Urinary bladder (tissue), 4 donors: Measurements from ENCODE around the gene ENTPD5. TPM values are rescaled to one million over a fixed set of nuclear protein-coding genes. Genes with fewer than 3 reads are reported as not detected.
"Not testable (repeated sequence)": the region's sequence is repeated elsewhere in the genome, so short reads cannot be mapped to it uniquely, and the experiment has no call there.

Experiments used
- DNase-seq: peaks from one replicate; pipeline ENCODE4 v3.0.0-alpha.2; 2015; ENCODE audit errors: extremely low spot score
- H3K27ac ChIP-seq: one replicate; pipeline ENCODE4 v1.5.1; 2013; ENCODE audit warnings: low read depth, mild to moderate bottlenecking, moderate library complexity
- H3K36me3 ChIP-seq: one replicate; pipeline ENCODE4 v1.6.1; 2013; ENCODE audit warnings: mild to moderate bottlenecking, moderate library complexity; ENCODE audit not compliant: insufficient read depth
- H3K4me1 ChIP-seq: one replicate; pipeline ENCODE4 v1.6.1; 2013; ENCODE audit warnings: mild to moderate bottlenecking, moderate library complexity; ENCODE audit not compliant: insufficient read depth
- H3K4me3 ChIP-seq: one replicate; pipeline ENCODE4 v1.5.1; 2013; ENCODE audit warnings: low read depth, low read length
- WGBS: extraction: QIAGEN DNeasy Blood & Tissue Kit; methylation state at CpG from one replicate; pipeline ENCODE4 v1.1.7; 2013; 5-methylcytosine and 5-hydroxymethylcytosine counted together
- polyA plus RNA-seq: library from polyadenylated mRNA; stranded (reverse); fragments of 200-250 nt; gene quantifications from one replicate; pipeline ENCODE4 v1.2.3, GENCODE V29; 2013
- small RNA-seq: library from RNA; depleted of rRNA; stranded (forward); fragments of <200 nt; gene quantifications from one replicate; pipeline ENCODE3, GENCODE V24; 2014
- total RNA-seq: library from RNA; depleted of rRNA; stranded (reverse); fragments of >200 nt; gene quantifications from one replicate; pipeline ENCODE4 v1.2.3, GENCODE V29; 2014
- donor health status: healthy with polysubstance abuse.
- donor health status: healthy.

The ENTPD5 gene
- total and polyA plus RNA-seq, 2 donors, result 8.9 to 21.3 TPM

DNA sequence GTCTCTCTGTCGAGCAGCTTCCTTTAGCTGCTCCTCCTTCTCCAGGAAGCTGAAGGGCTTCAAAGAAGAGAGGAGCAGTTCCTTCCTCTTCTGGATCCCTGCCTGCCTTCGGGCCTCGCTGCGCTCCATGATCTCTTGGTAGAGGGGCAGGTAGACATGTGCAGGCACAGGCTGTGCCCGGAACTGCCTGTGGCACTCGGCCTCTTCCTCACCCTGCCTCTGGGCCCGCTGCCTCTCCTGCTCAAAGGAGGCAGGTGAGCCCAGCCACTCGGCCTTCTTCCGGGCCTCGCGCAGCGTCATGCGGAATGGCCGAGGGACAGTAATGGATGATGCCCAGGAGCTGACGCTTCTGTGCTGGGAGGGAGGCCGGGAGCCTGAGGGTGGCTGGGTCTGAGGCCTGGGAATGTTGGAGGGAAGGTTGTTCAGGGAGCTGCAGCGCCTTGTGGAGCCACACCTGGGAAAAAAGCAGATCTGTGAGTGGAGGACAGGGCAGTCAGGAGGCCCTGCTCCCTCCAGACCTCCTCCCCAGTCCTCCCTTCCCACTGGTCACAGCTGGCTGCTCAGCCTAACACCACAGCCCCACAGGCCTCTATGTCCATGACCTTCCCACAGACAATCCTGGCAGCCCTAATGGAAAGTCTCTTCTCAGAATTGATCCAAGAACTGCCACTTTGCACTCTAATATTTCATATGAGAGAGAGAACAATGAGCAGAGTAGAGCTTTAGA is 74.5 kb downstream of the ENTPD5 start:
- Histone ChIP-seq H3K27ac (no peak overlapping the region), H3K4me3 (no peak overlapping the region), H3K4me1 (no peaks in the 10 kb centered on the region), H3K36me3 (no peaks in the 10 kb centered on the region)
- WGBS, result 87% methylated on average over 17 of the region's 17 CpGs
- DNase-seq, result no peak

DNA sequence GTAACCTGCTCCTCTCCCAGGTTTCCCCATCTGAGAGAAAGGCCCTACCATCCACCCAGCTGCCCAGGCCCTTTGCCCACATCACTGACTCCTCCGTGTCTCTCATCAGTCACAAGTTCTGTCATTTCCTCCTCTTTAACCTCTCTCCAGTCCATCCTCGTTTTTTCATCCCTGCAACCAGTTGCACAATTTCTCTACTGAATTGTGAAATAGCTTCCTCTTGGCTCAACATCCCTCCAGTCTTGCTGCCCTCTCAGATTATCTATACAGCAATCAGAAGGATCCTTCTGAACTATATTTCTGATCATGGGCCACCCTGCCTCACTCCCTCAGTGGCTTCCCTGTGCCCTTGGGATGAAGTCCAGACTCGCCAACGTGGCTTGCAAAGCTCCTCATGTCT is 76.0 kb downstream of the ENTPD5 start:
- WGBS, result 53% methylated on average over 4 of the region's 4 CpGs
- Histone ChIP-seq H3K4me3 (no peak overlapping the region), H3K27ac (no peak overlapping the region), H3K4me1 (no peaks in the 10 kb centered on the region), H3K36me3 (no peaks in the 10 kb centered on the region)
- DNase-seq, result no peak

- no peak for DNase-seq
- Histone ChIP-seq H3K4me3 (no peak overlapping the region), H3K27ac (no peak overlapping the region), H3K4me1 (no peaks in the 10 kb centered on the region), H3K36me3 (no peaks in the 10 kb centered on the region)
- WGBS, result 85% methylated on average over 7 of the region's 7 CpGs
Observed at GRCh38 chr14:73942180-73942579, 76.9 kb downstream of the ENTPD5 start.

DNA sequence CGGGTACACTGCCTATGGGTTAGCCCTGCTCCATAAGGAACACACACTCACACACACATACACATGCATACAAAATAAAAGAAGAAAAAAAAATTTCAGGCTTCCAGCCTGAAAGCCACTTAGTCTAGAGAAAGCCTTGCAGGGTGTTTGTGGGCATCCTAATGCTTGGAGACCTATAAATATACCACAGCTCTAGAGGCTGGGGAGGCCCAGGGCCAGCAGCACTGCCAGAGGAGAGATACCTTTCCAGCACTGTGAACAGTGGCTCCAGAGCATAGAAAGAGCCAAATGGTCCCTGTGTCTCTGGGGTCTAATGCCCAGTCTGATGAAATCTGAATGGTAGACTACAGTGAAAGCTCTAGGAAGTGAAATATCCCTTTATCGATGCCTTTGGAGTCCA is 82.1 kb downstream of the ENTPD5 start:
- 96% methylated on average over 2 of the region's 2 CpGs for WGBS
- H3K27ac ChIP-seq, result no peak overlapping the region

DNA sequence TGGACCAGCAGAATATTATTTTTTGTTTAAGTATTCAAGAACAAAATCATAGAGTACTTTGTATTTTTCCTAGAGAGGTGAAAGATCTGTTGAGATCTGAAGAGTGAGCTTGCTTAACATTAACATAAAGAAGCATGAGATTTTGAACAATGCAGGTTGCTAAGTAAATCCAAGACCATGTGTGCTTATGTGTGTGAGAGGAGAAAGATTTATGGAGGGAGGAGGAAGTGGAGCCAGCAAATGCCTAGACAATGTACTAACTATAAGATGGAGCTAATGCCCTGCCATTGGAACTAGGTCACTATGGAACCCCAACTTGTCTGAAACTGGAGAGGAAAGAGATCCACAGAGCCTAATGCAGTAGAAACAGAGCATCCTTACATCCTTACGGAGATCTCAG is 82.5 kb downstream of the ENTPD5 start:
- H3K4me3 ChIP-seq, result no peak overlapping the region
- H3K4me1 ChIP-seq, result no peaks in the 10 kb centered on the region
- 91% methylated on average over 1 of the region's 1 CpG for WGBS
- peaks cover 10% of the 10 kb centered on the region for H3K36me3 ChIP-seq
- no peak for DNase-seq
- no peak overlapping the region for H3K27ac ChIP-seq

More for the DNA sequence above, 82.1 kb downstream of the ENTPD5 start:
- H3K36me3 ChIP-seq, result peaks cover 10% of the 10 kb centered on the region
- no peak overlapping the region for H3K4me3 ChIP-seq
- no peak for DNase-seq
- no peaks in the 10 kb centered on the region for H3K4me1 ChIP-seq

- Histone ChIP-seq H3K4me3 (no peak overlapping the region), H3K27ac (no peak overlapping the region), H3K4me1 (no peaks in the 10 kb centered on the region), H3K36me3 (peaks cover 10% of the 10 kb centered on the region)
- DNase-seq, result no peak
- WGBS, result 85% methylated on average over 2 of the region's 2 CpGs
Observed at GRCh38 chr14:73935666-73936065, 83.4 kb downstream of the ENTPD5 start.

GRCh38 chr14:73924337-73924736 is 94.8 kb downstream of the ENTPD5 start:
- peaks cover 5% of the 10 kb centered on the region for H3K36me3 ChIP-seq
- WGBS, result 83% methylated on average over 5 of the region's 5 CpGs

GRCh38 chr14:73919457-73919856 is 99.6 kb downstream of the ENTPD5 start:
- H3K36me3 ChIP-seq, result not testable (repeated sequence)

More at GRCh38 chr14:73924337-73924736, 94.8 kb downstream of the ENTPD5 start:
- Histone ChIP-seq H3K4me3 (no peak overlapping the region), H3K27ac (no peak overlapping the region), H3K4me1 (no peaks in the 10 kb centered on the region)
- no peak for DNase-seq

DNA sequence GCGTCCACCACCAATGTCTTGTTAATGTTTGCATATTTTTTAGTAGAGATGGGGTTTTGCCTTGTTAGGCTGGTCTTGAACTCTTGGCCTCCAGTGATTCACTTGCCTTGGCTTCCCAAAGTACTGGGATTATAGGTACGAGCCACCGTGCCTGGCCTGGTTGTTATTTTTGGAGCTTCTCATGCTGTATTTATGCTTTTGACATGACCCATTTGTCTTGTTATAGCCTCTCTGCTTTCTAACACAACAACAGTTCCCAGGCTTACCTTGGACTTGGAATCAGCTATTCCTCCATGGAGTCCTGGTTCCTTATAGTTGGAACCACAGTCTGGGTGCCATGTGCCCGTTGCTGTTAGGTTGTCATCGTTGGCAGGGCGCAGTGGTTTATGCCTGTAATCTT is 102.8 kb downstream of the ENTPD5 start:
- Histone ChIP-seq H3K27ac (no peak overlapping the region), H3K36me3 (peaks cover 3% of the 10 kb centered on the region), H3K4me1 (no peaks in the 10 kb centered on the region), H3K4me3 (no peak overlapping the region)
- WGBS, result 73% methylated on average over 6 of the region's 6 CpGs
- DNase-seq, result no peak

More at GRCh38 chr14:73919457-73919856, 99.6 kb downstream of the ENTPD5 start:
- not testable (repeated sequence) for H3K27ac ChIP-seq, H3K4me1 ChIP-seq, H3K4me3 ChIP-seq, DNase-seq
- 100% methylated on average over 2 of the region's 2 CpGs for WGBS

GRCh38 chr14:73913256-73913655 is 105.8 kb downstream of the ENTPD5 start:
- 48% methylated on average over 3 of the region's 3 CpGs for whole genome bisulfite sequencing
- H3K4me1 ChIP-seq, result no peaks in the 10 kb centered on the region
- H3K36me3 ChIP-seq, result peaks cover 9% of the 10 kb centered on the region
- no peak for DNase-seq
- no peak overlapping the region for H3K4me3 ChIP-seq
- H3K27ac ChIP-seq, result no peak overlapping the region

DNA sequence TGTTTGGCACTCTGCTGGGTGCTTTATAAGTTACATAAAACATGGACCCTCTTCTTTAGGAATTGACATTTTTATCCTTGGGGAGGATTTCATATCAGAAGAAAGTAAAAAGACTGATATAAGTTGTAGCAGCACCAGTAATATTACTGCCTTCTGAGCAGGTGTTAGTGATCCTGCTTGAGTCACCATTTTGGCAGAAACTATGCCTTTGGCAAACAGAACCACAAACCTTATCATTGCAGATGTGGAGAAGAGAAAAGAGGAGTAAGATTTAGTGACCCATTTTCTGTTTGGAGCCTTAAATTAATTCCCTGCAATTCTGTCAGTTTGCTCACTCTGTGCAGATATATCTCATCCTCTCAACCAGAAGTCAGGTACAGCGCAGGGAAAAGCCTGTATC is 109.4 kb downstream of the ENTPD5 start:
- H3K36me3 ChIP-seq, result peaks cover 9% of the 10 kb centered on the region
- no peak overlapping the region for H3K4me3 ChIP-seq
- H3K4me1 ChIP-seq, result no peaks in the 10 kb centered on the region
- 94% methylated on average over 1 of the region's 1 CpG for WGBS
- DNase-seq, result no peak
- H3K27ac ChIP-seq, result no peak overlapping the region

Small RNA genes within 50 kb of the gene (small RNA-seq; reads per million reads assigned to genes)
- not detected for gene AC005480.2

Other genes starting within 250 kb of the ENTPD5 start
- 13.3 TPM for gene PTGR2, start 167.5 kb downstream of the ENTPD5 start, total RNA-seq
- gene PTGR2, start 167.5 kb downstream of the ENTPD5 start, polyA plus RNA-seq, result 5.5 TPM
- gene ZNF410, start 132.4 kb downstream of the ENTPD5 start, total RNA-seq, result 75.4 TPM
- gene ZNF410, start 132.4 kb downstream of the ENTPD5 start, polyA plus RNA-seq, result 32.9 TPM
- 7.9 TPM for gene FAM161B, start 69.2 kb downstream of the ENTPD5 start, total RNA-seq
- 7.4 TPM for gene FAM161B, start 69.2 kb downstream of the ENTPD5 start, polyA plus RNA-seq
- gene COQ6, start 69.0 kb downstream of the ENTPD5 start, total RNA-seq, result 26.1 TPM
- 29.7 TPM for gene COQ6, start 69.0 kb downstream of the ENTPD5 start, polyA plus RNA-seq
- gene BBOF1, start 61 bp upstream of the ENTPD5 start, total RNA-seq, result 23.9 TPM
- gene BBOF1, start 61 bp upstream of the ENTPD5 start, polyA plus RNA-seq, result 7.5 TPM
- gene ALDH6A1, start 65.2 kb upstream of the ENTPD5 start, total RNA-seq, result 48.3 TPM
- gene ALDH6A1, start 65.2 kb upstream of the ENTPD5 start, polyA plus RNA-seq, result 24.8 TPM
- 17.5 TPM for gene LIN52, start 65.7 kb upstream of the ENTPD5 start, total RNA-seq
- 11.8 TPM for gene LIN52, start 65.7 kb upstream of the ENTPD5 start, polyA plus RNA-seq
- gene VSX2, start 220.2 kb upstream of the ENTPD5 start, total RNA-seq, result not detected
- not detected for gene VSX2, start 220.2 kb upstream of the ENTPD5 start, polyA plus RNA-seq